OCI-LY3 (cell line): ENCODE data around the gene RAD54L2.
"Not testable (repeated sequence)": the region's sequence is repeated elsewhere in the genome, so short reads cannot be mapped to it uniquely, and the experiment has no call there.

Experiments
- H2AFZ ChIP-seq: fragments of 200-600, 300-600 bp; shearing (Covaris generic); 2 replicates; pipeline ENCODE4 v1.6.0; 2014; ENCODE audit warnings: antibody characterized with exemption, low read depth, low read length
- H3K27ac ChIP-seq: fragments of 200-600, 300-600 bp; sonication (generic); 2 replicates; pipeline ENCODE4 v1.5.1; 2014; ENCODE audit warnings: mild to moderate bottlenecking, low read length, moderate library complexity, mixed read lengths
- H3K27me3 ChIP-seq: fragments of 200-600, 300-600 bp; sonication (generic); 2 replicates; pipeline ENCODE4 v1.6.1; 2014; ENCODE audit warnings: low read depth, low read length, mixed read lengths
- H3K36me3 ChIP-seq: fragments of 200-600, 300-600 bp; sonication (generic); replicated peaks from 2 replicates; pipeline ENCODE3; 2014; ENCODE audit warnings: low read depth, low read length, mixed read lengths
- H3K4me1 ChIP-seq: fragments of 300-600, 200-600 bp; sonication (generic); 2 replicates; pipeline ENCODE4 v1.6.1; 2014; ENCODE audit warnings: low read length, mixed read lengths
- H3K4me2 ChIP-seq: fragments of 200-600, 300-600 bp; sonication (generic); 2 replicates; pipeline ENCODE4 v1.6.1; 2014; ENCODE audit warnings: low read length, mixed read lengths
- H3K4me3 ChIP-seq: fragments of 300-600, 200-600 bp; sonication (generic); 2 replicates; pipeline ENCODE4 v1.5.1; 2014; ENCODE audit warnings: antibody characterized with exemption, mild to moderate bottlenecking, low read length, moderate library complexity
- H3K79me2 ChIP-seq: fragments of 300-600, 200-600 bp; shearing (Covaris generic); 2 replicates; pipeline ENCODE4 v1.6.1; 2014; ENCODE audit warnings: mild to moderate bottlenecking, low read length, mixed read lengths
- H3K9ac ChIP-seq: fragments of 300-600, 200-600 bp; shearing (Covaris generic); 2 replicates; pipeline ENCODE4 v1.6.0; 2014; ENCODE audit warnings: mild to moderate bottlenecking, low read length, moderate library complexity
- H3K9me3 ChIP-seq: fragments of 200-600, 300-600 bp; shearing (Covaris generic); 2 replicates; pipeline ENCODE4 v1.6.1; 2014; ENCODE audit warnings: low read length, mixed read lengths; ENCODE audit not compliant: insufficient read depth
- H4K20me1 ChIP-seq: fragments of 200-600, 300-600 bp; sonication (generic); 2 replicates; pipeline ENCODE4 v1.6.1; 2016; ENCODE audit warnings: low read length, mixed read lengths; ENCODE audit not compliant: insufficient read depth
- CTCF ChIP-seq: fragments of 200-600, 300-600 bp; sonication (generic); IDR thresholded peaks from 2 replicates; pipeline ENCODE4 v1.5.1; 2014; ENCODE audit warnings: antibody characterized with exemption, low read length, low read depth
- EZH2phosphoT487 ChIP-seq: fragments of 200-600 bp; shearing (Covaris generic); IDR thresholded peaks from 2 replicates; pipeline ENCODE4 v1.6.1; 2018; ENCODE audit warnings: antibody characterized with exemption, mixed run types, low read depth

The RAD54L2 gene

GRCh38 chr3:51559411-51559888, 20.9 kb downstream of the RAD54L2 start:
- Histone ChIP-seq H3K4me1 (peaks cover 11% of the 10 kb centered on the region), H3K4me3 (no peak overlapping the region), H3K27me3 (no peaks in the 10 kb centered on the region), H3K4me2 (no peak overlapping the region), H3K9ac (no peak overlapping the region), H2AFZ (no peak overlapping the region), H3K79me2 (peaks cover 19% of the 10 kb centered on the region), H4K20me1 (0 out of 2 replicates have a peak, but pooled peaks cover 5% of the 10 kb centered on the region), H3K9me3 (no peaks in the 10 kb centered on the region), H3K36me3 (peaks cover 16% of the 10 kb centered on the region), H3K27ac (no peak overlapping the region)
- TF ChIP-seq CTCF (no peak), EZH2phosphoT487 (no peak)

GRCh38 chr3:51559961-51560360, 21.4 kb downstream of the RAD54L2 start:
- Histone ChIP-seq H3K4me2 (no peak overlapping the region), H3K79me2 (peaks cover 21% of the 10 kb centered on the region), H3K9me3 (no peaks in the 10 kb centered on the region), H3K4me3 (no peak overlapping the region), H3K36me3 (peaks cover 16% of the 10 kb centered on the region), H3K27me3 (no peaks in the 10 kb centered on the region), H2AFZ (no peak overlapping the region), H3K27ac (no peak overlapping the region), H3K4me1 (peaks cover 11% of the 10 kb centered on the region), H4K20me1 (0 out of 2 replicates have a peak, but pooled peaks cover 5% of the 10 kb centered on the region), H3K9ac (no peak overlapping the region)
- TF ChIP-seq EZH2phosphoT487 (no peak), CTCF (no peak)

GRCh38 chr3:51562403-51562802, 23.9 kb downstream of the RAD54L2 start:
- not testable (repeated sequence) for H3K9ac ChIP-seq, H3K9me3 ChIP-seq, H3K27me3 ChIP-seq, H2AFZ ChIP-seq, H3K4me3 ChIP-seq, H3K4me2 ChIP-seq, H4K20me1 ChIP-seq, H3K27ac ChIP-seq, H3K36me3 ChIP-seq
- Histone ChIP-seq H3K79me2 (peaks cover 32% of the 10 kb centered on the region), H3K4me1 (peaks cover 11% of the 10 kb centered on the region)

GRCh38 chr3:51568036-51568435, 29.5 kb downstream of the RAD54L2 start:
- H3K9me3 ChIP-seq, result no peaks in the 10 kb centered on the region
- no peak overlapping the region for H3K9ac ChIP-seq
- no peak overlapping the region for H3K27ac ChIP-seq
- H3K4me3 ChIP-seq, result no peak overlapping the region
- H3K79me2 ChIP-seq, result peaks cover 45% of the 10 kb centered on the region
- H2AFZ ChIP-seq, result no peak overlapping the region
- H4K20me1 ChIP-seq, result no peaks in the 10 kb centered on the region
- no peak overlapping the region for H3K4me2 ChIP-seq
- H3K36me3 ChIP-seq, result peaks cover 3% of the 10 kb centered on the region
- TF ChIP-seq CTCF (no peak), EZH2phosphoT487 (no peak)
- peaks cover 4% of the 10 kb centered on the region for H3K4me1 ChIP-seq
- H3K27me3 ChIP-seq, result no peaks in the 10 kb centered on the region

- H3K4me3 ChIP-seq, result no peak overlapping the region
- H3K9ac ChIP-seq, result no peak overlapping the region
- TF ChIP-seq CTCF (no peak), EZH2phosphoT487 (no peak)
- H4K20me1 ChIP-seq, result no peaks in the 10 kb centered on the region
- no peaks in the 10 kb centered on the region for H3K4me1 ChIP-seq
- H3K9me3 ChIP-seq, result no peaks in the 10 kb centered on the region
- peaks cover 47% of the 10 kb centered on the region for H3K79me2 ChIP-seq
- no peak overlapping the region for H3K27ac ChIP-seq
- H3K36me3 ChIP-seq, result peaks cover 7% of the 10 kb centered on the region
- no peak overlapping the region for H3K4me2 ChIP-seq
- H3K27me3 ChIP-seq, result no peaks in the 10 kb centered on the region
- no peak overlapping the region for H2AFZ ChIP-seq
Observed at GRCh38 chr3:51568996-51569395, 30.5 kb downstream of the RAD54L2 start.
